Endothelial cell of umbilical vein (primary cell): ENCODE data around the gene UGCG. TPM values are rescaled to one million over a fixed set of nuclear protein-coding genes. Genes with fewer than 3 reads are reported as not detected.

Experiments used
- BruUV-seq: library from RNA; stranded (reverse); fragments of 400-500 nt; replicated peaks from 2 replicates; lab custom pipeline; 2021; lab: Mats Ljungman, UMichigan
- CTCF ChIA-PET: fragments of 300-600, 350-600 bp; sonication (Branson Sonifier 250); formaldehyde crosslinking; loops from one replicate; lab custom pipeline; 2021; ENCODE audit warnings: antibody characterized with exemption, inconsistent platforms; lab: Charles Lee
- POLR2A ChIA-PET: fragments of 300-600, 350-600 bp; sonication (Branson Sonifier 250); formaldehyde crosslinking; loops from one replicate; lab custom pipeline; 2021; ENCODE audit warnings: antibody characterized with exemption, inconsistent platforms; lab: Charles Lee
- DNase-seq: peaks from one replicate; pipeline ENCODE4 v3.0.0-alpha.2; 2011; ENCODE audit warnings: low read depth, low spot score
- FAIRE-seq: peaks from 2 replicates; lab custom pipeline; 2011; peaks lifted over from hg19 to GRCh38; lab: Jason Lieb, UNC
- H2AFZ ChIP-seq: 2 replicates; pipeline ENCODE4 v1.6.0; 2012; ENCODE audit warnings: low read depth, low read length, control low read depth, inconsistent platforms
- H3K27ac ChIP-seq: 2 replicates; pipeline ENCODE4 v1.5.1; 2011; ENCODE audit warnings: low read depth, mild to moderate bottlenecking, control low read depth, low read length, moderate library complexity; ENCODE audit not compliant: insufficient read depth
- H3K27me3 ChIP-seq, 2 experiments: 2 replicates each; pipeline versions ENCODE4 v1.6.0 to v1.6.1; 2011; ENCODE audit warnings: low read length in 2 of 2, mixed read lengths in 1 of 2; ENCODE audit not compliant: control insufficient read depth in 2 of 2, insufficient read depth in 2 of 2
- H3K36me3 ChIP-seq, 2 experiments: 2 replicates in 1 of 2; 3 replicates in 1 of 2; pipeline ENCODE4 v1.5.1; 2011; ENCODE audit warnings: low read length in 2 of 2, mild to moderate bottlenecking in 1 of 2, moderate library complexity in 1 of 2; ENCODE audit not compliant: control insufficient read depth in 2 of 2, insufficient read depth in 2 of 2; ENCODE audit errors: extremely low read depth in 1 of 2
- H3K4me1 ChIP-seq: 3 replicates; pipeline ENCODE4 v1.5.1; 2011; ENCODE audit warnings: mild to moderate bottlenecking, low read length; ENCODE audit not compliant: control insufficient read depth, insufficient read depth; ENCODE audit errors: extremely low read depth
- H3K4me2 ChIP-seq: 2 replicates; pipeline ENCODE4 v1.6.1; 2011; ENCODE audit warnings: low read length, control low read depth, mixed read lengths; ENCODE audit not compliant: insufficient read depth
- H3K4me3 ChIP-seq, 3 experiments: fragments of 200-600 bp in 1 of 3; sonication (generic), shearing (Covaris generic) in 1 of 3; replicated peaks in 1 of 3; 2 replicates each; pipeline ENCODE4 v1.5.1; 2011 to 2016; ENCODE audit warnings: control low read depth in 3 of 3, low read length in 3 of 3, mild to moderate bottlenecking in 2 of 3, inconsistent platforms in 1 of 3, low read depth in 1 of 3, moderate library complexity in 1 of 3; ENCODE audit not compliant: insufficient read depth in 1 of 3
- H3K79me2 ChIP-seq: 2 replicates; pipeline ENCODE4 v1.6.0; 2012; ENCODE audit warnings: low read length, inconsistent platforms; ENCODE audit not compliant: control insufficient read depth, insufficient read depth
- H3K9ac ChIP-seq: replicated peaks from 2 replicates; pipeline ENCODE3; 2011; ENCODE audit warnings: low read length, control low read depth; ENCODE audit not compliant: insufficient read depth; ENCODE audit errors: extremely low read depth
- H3K9me1 ChIP-seq: replicated peaks from 3 replicates; pipeline ENCODE4 v1.6.0; 2011; ENCODE audit warnings: mild to moderate bottlenecking, low read length; ENCODE audit not compliant: control insufficient read depth, insufficient read depth; ENCODE audit errors: extremely low read depth
- H3K9me3 ChIP-seq: replicated peaks from 2 replicates; pipeline ENCODE4 v1.5.1; 2012; ENCODE audit warnings: low read length, inconsistent platforms; ENCODE audit not compliant: control insufficient read depth, insufficient read depth
- H4K20me1 ChIP-seq: replicated peaks from 2 replicates; pipeline ENCODE3; 2011; ENCODE audit warnings: mild to moderate bottlenecking, low read length; ENCODE audit not compliant: control insufficient read depth, insufficient read depth; ENCODE audit errors: extremely low read depth
- EZH2 ChIP-seq: IDR thresholded peaks from 2 replicates; pipeline ENCODE4 v1.6.1; 2012; ENCODE audit warnings: borderline replicate concordance, low read depth, mild to moderate bottlenecking, moderate library complexity, low read length, inconsistent platforms; ENCODE audit not compliant: severe bottlenecking
- FOS ChIP-seq: IDR thresholded peaks from 2 replicates; pipeline ENCODE4 v1.6.1; 2011; ENCODE audit warnings: mild to moderate bottlenecking, low read length, moderate library complexity, borderline replicate concordance; ENCODE audit not compliant: insufficient read depth
- GATA2 ChIP-seq: IDR thresholded peaks from 2 replicates; pipeline ENCODE4 v1.7.0; 2011; ENCODE audit warnings: low read depth, mild to moderate bottlenecking, moderate library complexity, mixed read lengths, low read length; ENCODE audit not compliant: insufficient read length, insufficient read depth
- JUN ChIP-seq: IDR thresholded peaks from 2 replicates; pipeline ENCODE4 v1.6.1; 2011; ENCODE audit warnings: borderline replicate concordance, low read depth; ENCODE audit not compliant: insufficient read length, insufficient read depth
- MYC ChIP-seq: IDR thresholded peaks from one replicate; pipeline ENCODE4 v1.6.1; 2011; ENCODE audit warnings: mild to moderate bottlenecking, low read depth, low read length
- POLR2A ChIP-seq: IDR thresholded peaks from 2 replicates; pipeline ENCODE4 v1.6.1; 2012; ENCODE audit warnings: low read depth, mild to moderate bottlenecking, control low read depth, low read length
- POLR2AphosphoS5 ChIP-seq: IDR thresholded peaks from 2 replicates; pipeline ENCODE4 v1.6.1; 2012; ENCODE audit warnings: low read depth, mild to moderate bottlenecking, control low read depth, low read length, moderate library complexity; ENCODE audit not compliant: insufficient read depth
- dilution Hi-C: fragments of 300-500 bp; cut with MboI; formaldehyde crosslinking; loops from one replicate; pipeline ENCODE4 v1.15.0; 2019; ENCODE audit warnings: low sequenced_read_pairs; ENCODE audit not compliant: extremely low pct_ligation_motif_present
- intact Hi-C: fragments of 100-400 bp; cut with micrococcal nuclease; formaldehyde crosslinking; loops from one replicate; pipeline ENCODE4 v1.10.0; 2022
- polyA plus RNA-seq, 4 experiments: library from polyadenylated mRNA; depleted of rRNA in 3 of 4; stranded (reverse) in 3 of 4; unstranded in 1 of 4; fragments of >200 nt; gene quantifications; 2 replicates each; pipeline versions ENCODE4 v1.2.1 to v1.2.3, GENCODE V29; 2011 to 2012; ENCODE audit warnings: missing spikeins in 1 of 4
- total RNA-seq: library from RNA; stranded (reverse); gene quantifications from 2 replicates; pipeline ENCODE4 v1.2.3, GENCODE V29; 2021
- TF ChIP-seq, protein P1 (sequence below), 2 donors: IDR thresholded peaks; 1 replicate in 1 of 2; 2 replicates in 1 of 2; pipeline ENCODE4 v1.5.1; 2011; ENCODE audit warnings: low read length in 2 of 2, mild to moderate bottlenecking in 2 of 2, moderate library complexity in 2 of 2, control low read depth in 1 of 2, inconsistent platforms in 1 of 2, low read depth in 1 of 2; ENCODE audit not compliant: insufficient read depth in 1 of 2; ENCODE audit errors: extremely low read depth in 1 of 2

UGCG gene
- total and polyA plus RNA-seq, 2 donors (not counting 3 experiments of a cell fraction or from before 2014, with no cell fraction given) = 28.5 to 38.5 TPM

DNA sequence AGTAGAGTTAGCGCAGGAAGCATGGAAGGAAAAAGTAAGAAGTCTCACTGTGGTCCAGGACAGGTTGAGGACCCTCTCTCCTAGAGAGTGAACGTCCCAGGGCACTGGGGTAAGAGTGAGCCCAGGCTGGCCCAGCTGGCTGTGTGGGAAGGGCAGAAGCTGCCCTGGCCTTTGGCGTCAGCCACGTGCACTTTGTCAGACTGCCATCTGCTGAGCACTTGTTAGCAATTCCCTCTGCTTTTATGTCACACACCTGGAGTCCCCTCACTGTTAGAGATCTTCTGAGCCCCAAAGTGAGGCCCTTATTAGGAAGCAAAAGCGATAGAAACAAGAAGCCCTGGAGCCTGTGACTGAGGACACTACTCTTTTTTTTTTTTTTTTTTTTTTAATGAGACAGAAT lies 79.1 kb downstream of the UGCG start:
- Histone ChIP-seq H3K4me2 (no peak overlapping the region), H3K79me2 (no peaks in the 10 kb centered on the region), H3K4me1 (peaks cover 10% of the 10 kb centered on the region), H3K9ac (no peak overlapping the region), H3K4me3 (no peak overlapping the region), H2AFZ (no peak overlapping the region), H3K27ac (no peak overlapping the region), H3K9me3 (no peaks in the 10 kb centered on the region), H3K36me3 (no peaks in the 10 kb centered on the region), H3K27me3 (no peaks in the 10 kb centered on the region), H3K9me1 (no peaks in the 10 kb centered on the region), H4K20me1 (no peaks in the 10 kb centered on the region)
- FAIRE-seq (no peak), DNase-seq (no peak)
- ChIA-PET POLR2A (no interaction called here), CTCF (interaction anchor here (0.5 to 1.6 kb wide), 4 partner anchors 13 to 216 kb away, joined by 3 to 4 read pairs (median 4); no protein-coding TSS in a partner anchor)
- intact Hi-C loops (loop anchor here (2.0 kb wide), 1 partner anchor 215 kb away; no protein-coding TSS in a partner anchor), dilution Hi-C loops (no loop called here)
- BruUV-seq = no TSS peak
- no peak for TF ChIP-seq JUN
- TF ChIP-seq POLR2A = no peak
- TF ChIP-seq, protein P1, sequence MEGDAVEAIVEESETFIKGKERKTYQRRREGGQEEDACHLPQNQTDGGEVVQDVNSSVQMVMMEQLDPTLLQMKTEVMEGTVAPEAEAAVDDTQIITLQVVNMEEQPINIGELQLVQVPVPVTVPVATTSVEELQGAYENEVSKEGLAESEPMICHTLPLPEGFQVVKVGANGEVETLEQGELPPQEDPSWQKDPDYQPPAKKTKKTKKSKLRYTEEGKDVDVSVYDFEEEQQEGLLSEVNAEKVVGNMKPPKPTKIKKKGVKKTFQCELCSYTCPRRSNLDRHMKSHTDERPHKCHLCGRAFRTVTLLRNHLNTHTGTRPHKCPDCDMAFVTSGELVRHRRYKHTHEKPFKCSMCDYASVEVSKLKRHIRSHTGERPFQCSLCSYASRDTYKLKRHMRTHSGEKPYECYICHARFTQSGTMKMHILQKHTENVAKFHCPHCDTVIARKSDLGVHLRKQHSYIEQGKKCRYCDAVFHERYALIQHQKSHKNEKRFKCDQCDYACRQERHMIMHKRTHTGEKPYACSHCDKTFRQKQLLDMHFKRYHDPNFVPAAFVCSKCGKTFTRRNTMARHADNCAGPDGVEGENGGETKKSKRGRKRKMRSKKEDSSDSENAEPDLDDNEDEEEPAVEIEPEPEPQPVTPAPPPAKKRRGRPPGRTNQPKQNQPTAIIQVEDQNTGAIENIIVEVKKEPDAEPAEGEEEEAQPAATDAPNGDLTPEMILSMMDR (IDR thresholded peaks at IDR 0.05; ENCODE audit: extremely low read depth in 1 of 2, insufficient read depth in 1 of 2, low read depth in 1 of 2, low read length in 2 of 2) = no peak
- TF ChIP-seq EZH2 = no peak
- TF ChIP-seq FOS = no peak
- TF ChIP-seq MYC = no peak
- TF ChIP-seq POLR2AphosphoS5 = no peak
- TF ChIP-seq GATA2 = no peak
